IMR-90 (cell line): ENCODE measurements around the gene CCT4.

ENCODE experiments used
- BHLHE40 ChIP-seq: fragments of 150-350 bp; IDR thresholded peaks from 2 replicates; pipeline ENCODE4 v1.6.1; 2016; ENCODE audit warnings: mild to moderate bottlenecking, low read depth, low read length
- CEBPB ChIP-seq: IDR thresholded peaks from 2 replicates; pipeline ENCODE4 v1.6.1; 2012; ENCODE audit warnings: low read depth, low read length, improper control_type of control experiment
- CTCF ChIP-seq: conservative IDR thresholded peaks from 2 replicates; pipeline ENCODE4 v1.5.1; 2012; ENCODE audit warnings: mild to moderate bottlenecking, low read depth, low read length, improper control_type of control experiment
- FOS ChIP-seq: fragments of 150-350 bp; IDR thresholded peaks from 2 replicates; pipeline ENCODE4 v1.6.1; 2016; ENCODE audit warnings: low read depth, low read length
- MAFK ChIP-seq: IDR thresholded peaks from 2 replicates; pipeline ENCODE4 v1.6.1; 2012; ENCODE audit warnings: low read depth, low read length, improper control_type of control experiment
- POLR2A ChIP-seq: IDR thresholded peaks from 2 replicates; pipeline ENCODE4 v1.6.1; 2012; ENCODE audit warnings: mild to moderate bottlenecking, low read depth, low read length
- RAD21 ChIP-seq: IDR thresholded peaks from 2 replicates; pipeline ENCODE4 v1.6.1; 2012; ENCODE audit warnings: low read length, improper control_type of control experiment
- SMC3 ChIP-seq: fragments of 150-350 bp; IDR thresholded peaks from 2 replicates; pipeline ENCODE4 v1.6.1; 2016; ENCODE audit warnings: low read depth, mild to moderate bottlenecking, antibody characterized with exemption, low read length, moderate library complexity
- TF ChIP-seq, protein P1 (sequence below): fragments of 150-350 bp; IDR thresholded peaks from 2 replicates; pipeline ENCODE4 v1.6.1; 2016; ENCODE audit warnings: low read depth, mild to moderate bottlenecking, low read length, moderate library complexity, borderline replicate concordance

DNA sequence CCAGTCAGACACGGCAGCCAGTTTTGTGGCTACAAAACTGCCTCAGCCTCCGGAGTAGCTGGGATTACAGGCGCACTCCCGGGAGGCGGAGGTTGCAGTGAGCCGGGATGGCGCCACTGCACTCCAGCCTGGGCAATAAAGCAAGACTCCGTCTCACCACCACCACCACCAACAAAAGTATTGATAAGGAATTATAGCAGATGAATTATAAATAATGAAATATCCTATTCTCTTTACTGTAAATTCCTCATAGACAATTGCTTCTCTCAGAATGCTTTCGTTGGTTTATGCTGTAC, 33.2 kb downstream of the CCT4 start:
- no peak for TF ChIP-seq MAFK
- TF ChIP-seq CTCF = no peak
- no peak for TF ChIP-seq CEBPB
- no peak for TF ChIP-seq POLR2A
- no peak for TF ChIP-seq BHLHE40
- TF ChIP-seq FOS = no peak
- TF ChIP-seq SMC3 = no peak
- TF ChIP-seq RAD21 = no peak
- TF ChIP-seq, protein P1, sequence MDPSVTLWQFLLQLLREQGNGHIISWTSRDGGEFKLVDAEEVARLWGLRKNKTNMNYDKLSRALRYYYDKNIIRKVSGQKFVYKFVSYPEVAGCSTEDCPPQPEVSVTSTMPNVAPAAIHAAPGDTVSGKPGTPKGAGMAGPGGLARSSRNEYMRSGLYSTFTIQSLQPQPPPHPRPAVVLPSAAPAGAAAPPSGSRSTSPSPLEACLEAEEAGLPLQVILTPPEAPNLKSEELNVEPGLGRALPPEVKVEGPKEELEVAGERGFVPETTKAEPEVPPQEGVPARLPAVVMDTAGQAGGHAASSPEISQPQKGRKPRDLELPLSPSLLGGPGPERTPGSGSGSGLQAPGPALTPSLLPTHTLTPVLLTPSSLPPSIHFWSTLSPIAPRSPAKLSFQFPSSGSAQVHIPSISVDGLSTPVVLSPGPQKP = no peak
